IPS-18c (cell line): Measurements from ENCODE around the gene ADGRV1.
"Not testable (repeated sequence)": the region's sequence is repeated elsewhere in the genome, so short reads cannot be mapped to it uniquely, and the experiment has no call there.

Source experiments
- H3K4me3 ChIP-seq: 2 replicates; pipeline ENCODE4 v1.7.0; 2013; ENCODE audit warnings: low read depth, mild to moderate bottlenecking, low read length, moderate library complexity; ENCODE audit not compliant: insufficient read depth
- H3K9me3 ChIP-seq: one replicate; pipeline ENCODE4 v1.6.1; 2013; ENCODE audit warnings: mild to moderate bottlenecking, low read length, moderate library complexity; ENCODE audit not compliant: control insufficient read depth, insufficient read depth

ADGRV1 gene

DNA sequence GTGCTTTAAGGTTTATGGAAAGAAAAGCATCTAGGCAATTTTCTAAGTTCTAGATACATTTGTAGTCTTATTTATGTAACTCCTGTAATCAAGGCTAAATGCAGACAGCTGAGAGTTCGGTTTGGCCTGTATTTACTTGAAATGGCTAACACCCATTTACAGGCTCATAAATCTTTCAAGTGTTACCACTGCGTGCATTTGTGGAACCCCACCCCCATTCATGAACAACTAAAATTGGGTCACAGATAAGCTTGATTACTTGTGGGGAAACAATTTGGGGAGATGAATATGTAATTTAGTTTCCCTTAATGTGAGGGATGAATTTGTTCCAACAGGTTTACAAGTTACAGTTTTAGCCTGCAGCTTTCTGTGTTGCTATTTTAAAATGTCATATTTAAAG lies 463.9 kb downstream of the ADGRV1 start:
- H3K4me3 ChIP-seq = no peak overlapping the region
- H3K9me3 ChIP-seq = no peaks in the 10 kb centered on the region

DNA sequence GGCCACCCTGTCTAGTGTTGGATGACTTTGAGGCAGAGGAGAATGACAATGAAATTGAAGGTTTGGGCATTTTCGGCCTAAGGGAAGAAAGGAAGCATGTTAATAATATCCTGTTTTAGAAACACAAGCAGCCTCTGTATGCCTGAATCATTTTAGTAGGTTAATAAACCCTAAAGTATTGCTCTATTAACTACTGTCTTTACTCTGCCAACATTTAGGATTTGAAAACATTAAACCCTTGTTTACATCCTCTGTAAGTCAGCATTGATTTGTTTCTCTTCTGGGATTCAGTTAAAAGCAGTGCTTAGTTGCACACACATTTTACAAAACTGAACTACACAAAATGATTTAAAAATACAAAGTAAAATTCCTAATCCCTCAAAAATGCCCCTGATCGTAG lies 465.6 kb downstream of the ADGRV1 start:
- H3K9me3 ChIP-seq = no peaks in the 10 kb centered on the region
- no peak overlapping the region for H3K4me3 ChIP-seq

DNA sequence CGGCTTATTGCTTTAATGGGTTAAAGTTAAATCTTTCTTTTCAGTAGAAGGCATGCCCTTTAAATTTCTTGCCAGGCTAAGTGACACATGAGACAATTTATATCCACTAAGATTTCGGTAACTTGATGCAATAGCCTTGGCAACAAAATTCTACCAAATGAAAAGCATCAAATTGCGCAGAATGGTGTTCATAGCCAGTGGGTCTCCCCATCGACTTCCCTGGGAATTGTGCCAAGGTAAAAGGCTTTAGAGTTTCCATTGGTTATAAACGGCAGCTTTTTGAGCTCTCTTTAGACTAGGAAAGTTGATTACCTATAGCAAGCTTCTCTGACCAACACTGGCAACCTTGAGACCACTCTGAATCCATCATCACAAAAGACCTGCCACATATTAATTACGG lies 466.1 kb downstream of the ADGRV1 start:
- Histone ChIP-seq H3K9me3 (no peaks in the 10 kb centered on the region), H3K4me3 (no peak overlapping the region)

DNA sequence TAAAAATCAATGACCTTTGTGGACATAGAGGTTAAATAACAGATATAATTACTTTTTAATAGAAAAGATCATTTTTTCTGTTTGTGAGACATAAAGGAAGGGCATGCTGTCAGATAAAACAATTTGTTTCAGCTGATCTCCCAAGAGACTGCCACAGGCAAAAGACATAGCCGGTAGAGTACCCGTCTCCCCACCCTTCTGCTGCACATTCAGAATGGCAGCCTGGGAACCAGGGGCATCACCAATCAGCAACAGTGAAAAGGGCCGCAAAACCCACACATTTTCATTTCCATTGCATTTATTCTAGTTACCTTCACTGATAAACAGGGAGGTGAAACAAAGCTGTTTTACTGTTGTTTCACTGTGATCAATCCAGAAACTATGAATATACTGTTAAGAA lies 466.9 kb downstream of the ADGRV1 start:
- H3K9me3 ChIP-seq = no peaks in the 10 kb centered on the region
- H3K4me3 ChIP-seq = no peak overlapping the region

DNA sequence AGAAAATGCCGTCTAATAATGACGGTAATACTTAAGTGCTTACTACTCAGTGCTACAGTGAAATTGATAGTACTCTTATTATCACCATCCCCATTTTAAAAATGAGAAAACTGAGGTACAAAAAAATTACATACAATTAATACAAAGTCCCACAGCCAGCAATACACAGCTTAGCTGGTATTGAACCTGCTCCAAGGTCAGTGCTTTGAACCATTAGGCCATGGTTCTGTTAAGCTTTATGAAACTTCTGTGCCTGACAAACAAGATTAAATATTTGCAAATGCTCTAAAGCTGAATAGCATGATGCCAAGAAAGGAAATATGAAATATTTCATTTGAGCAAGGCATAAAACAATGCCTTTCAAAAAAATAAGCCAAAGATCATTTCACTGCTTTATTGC lies 467.4 kb downstream of the ADGRV1 start:
- Histone ChIP-seq H3K9me3 (no peaks in the 10 kb centered on the region), H3K4me3 (no peak overlapping the region)

DNA sequence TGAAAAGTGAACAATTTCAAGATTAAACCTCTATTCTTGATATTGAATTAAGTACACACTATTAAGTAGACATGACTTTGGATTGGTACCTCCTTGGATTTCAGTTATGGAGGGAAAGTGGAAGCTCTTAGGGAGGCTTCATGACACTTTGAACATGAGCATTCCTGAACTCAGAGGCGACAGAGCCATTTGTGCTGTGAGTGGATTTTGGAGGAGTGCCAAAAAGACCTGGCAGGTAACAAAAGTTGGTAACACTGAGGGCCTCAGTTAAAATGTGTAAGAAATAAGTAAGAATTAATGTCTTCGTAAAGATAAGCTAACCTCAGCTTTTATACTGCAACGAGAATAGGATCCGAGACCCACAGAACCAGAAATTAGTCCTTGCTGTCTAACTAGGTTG lies 467.9 kb downstream of the ADGRV1 start:
- Histone ChIP-seq H3K4me3 (no peak overlapping the region), H3K9me3 (no peaks in the 10 kb centered on the region)

DNA sequence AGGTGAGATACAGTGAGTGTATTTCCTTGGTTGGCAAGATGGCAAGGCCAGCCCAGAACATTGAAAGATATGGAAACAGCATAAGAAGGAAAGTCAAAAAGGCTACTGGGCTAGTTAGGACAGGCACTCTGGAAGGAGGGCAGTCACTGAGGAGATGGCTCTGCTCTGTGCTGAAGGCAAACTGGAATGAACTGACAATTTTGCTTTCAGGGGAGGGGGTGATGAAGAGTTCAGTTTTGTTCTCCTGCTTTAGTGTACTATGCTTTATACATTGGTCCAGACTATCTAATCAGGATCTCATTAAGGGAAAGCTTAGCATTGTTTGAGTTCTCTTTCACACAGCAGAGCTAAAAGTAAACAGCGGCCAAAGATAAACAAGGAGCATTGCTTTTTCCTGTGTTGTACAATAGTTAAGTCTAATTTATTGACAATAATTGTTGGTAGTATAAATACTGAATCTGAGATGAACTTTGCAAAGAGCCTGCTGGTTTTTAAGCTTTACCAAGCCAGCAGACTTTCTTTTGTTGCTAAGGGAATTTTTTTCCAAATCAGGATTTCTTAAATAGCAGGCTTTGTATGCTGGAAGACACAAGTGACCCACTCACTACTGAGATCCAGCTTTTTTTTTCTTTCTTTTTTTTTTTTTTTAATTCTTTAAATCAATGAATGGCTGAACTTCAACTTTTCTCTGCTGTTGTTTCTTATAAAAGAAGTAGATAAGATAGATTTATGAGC lies 469.0 kb downstream of the ADGRV1 start:
- Histone ChIP-seq H3K9me3 (no peaks in the 10 kb centered on the region), H3K4me3 (no peak overlapping the region)

DNA sequence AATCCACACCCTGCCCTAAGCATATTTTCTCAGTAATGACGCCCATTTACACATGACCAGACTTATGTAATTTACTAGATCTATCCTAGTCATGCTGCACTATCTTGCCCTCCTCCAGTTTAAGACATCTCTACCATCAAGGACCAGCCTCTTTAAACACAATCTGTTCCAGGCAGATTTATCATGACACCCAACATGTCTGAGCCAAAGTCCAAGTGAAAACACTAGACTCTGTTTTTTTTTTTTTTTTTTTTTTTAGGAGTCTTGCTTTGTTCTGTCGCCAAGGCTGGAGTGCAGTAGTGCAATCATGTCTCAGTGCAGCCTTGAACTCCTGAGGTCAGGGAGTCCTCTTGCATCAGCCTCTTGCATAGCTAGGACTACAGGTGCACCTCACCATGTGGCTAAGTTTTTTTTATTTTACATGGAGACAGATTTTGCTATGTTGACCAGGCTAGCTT lies 469.9 kb downstream of the ADGRV1 start:
- H3K4me3 ChIP-seq = no peak overlapping the region
- H3K9me3 ChIP-seq = no peaks in the 10 kb centered on the region

DNA sequence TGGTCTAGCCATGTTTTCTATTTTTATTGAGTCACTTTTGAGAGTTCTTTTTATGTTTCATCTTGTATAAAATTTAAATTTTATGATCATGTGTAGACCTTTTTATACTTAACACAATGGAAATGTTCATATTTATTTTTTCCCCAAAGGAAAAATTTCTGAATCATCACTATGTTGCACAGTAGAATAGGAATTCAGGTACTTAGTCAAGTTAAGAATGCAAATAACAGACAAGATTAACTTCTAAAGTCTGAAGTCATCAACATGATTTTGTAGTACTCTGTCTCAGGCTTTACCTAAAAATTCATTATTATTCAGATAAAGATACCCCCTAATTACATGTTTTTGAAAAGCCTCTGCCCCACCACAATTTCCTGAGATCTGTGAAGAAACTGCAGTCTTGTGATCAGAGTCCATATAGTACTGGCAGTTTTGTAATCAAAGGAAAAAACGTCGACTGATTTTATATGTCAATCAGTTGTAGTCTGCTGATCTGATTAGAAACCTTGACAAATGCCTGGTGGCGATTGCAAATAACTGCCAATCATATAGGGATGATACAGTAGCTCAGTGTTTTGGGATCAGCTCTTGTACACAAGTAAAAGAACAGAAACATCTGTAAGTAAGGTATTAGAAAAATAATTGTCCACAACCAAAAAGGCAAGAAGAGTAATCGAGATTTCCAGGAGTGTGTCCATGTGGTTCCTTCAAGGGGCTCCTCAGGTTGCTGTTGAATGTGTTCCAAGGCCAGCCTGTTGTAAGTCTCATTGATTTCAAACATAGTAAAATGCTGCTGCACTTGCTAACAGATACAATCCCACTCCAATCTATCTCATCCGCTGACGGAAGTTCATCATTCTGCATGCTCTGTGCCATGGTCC lies 472.2 kb downstream of the ADGRV1 start:
- no peak overlapping the region for H3K4me3 ChIP-seq

DNA sequence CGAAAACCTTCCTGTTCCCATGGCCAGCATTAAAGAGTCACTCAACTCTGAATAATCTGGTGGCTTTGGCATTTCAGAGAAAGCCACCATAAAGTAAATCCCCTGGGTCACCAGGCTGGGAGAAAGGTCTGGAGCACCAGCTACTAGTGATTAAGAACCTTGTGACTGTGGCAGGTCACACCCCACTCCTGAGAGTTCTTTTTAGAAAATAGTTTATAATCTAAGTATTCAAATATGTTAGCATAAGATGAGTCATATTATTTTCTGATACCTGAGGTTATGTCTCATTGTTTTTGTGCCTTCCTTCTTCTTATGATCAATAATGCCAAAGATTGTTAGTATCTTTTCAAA lies 472.8 kb downstream of the ADGRV1 start:
- H3K9me3 ChIP-seq = no peaks in the 10 kb centered on the region
- no peak overlapping the region for H3K4me3 ChIP-seq

More for the DNA sequence above, 472.2 kb downstream of the ADGRV1 start:
- no peaks in the 10 kb centered on the region for H3K9me3 ChIP-seq

DNA sequence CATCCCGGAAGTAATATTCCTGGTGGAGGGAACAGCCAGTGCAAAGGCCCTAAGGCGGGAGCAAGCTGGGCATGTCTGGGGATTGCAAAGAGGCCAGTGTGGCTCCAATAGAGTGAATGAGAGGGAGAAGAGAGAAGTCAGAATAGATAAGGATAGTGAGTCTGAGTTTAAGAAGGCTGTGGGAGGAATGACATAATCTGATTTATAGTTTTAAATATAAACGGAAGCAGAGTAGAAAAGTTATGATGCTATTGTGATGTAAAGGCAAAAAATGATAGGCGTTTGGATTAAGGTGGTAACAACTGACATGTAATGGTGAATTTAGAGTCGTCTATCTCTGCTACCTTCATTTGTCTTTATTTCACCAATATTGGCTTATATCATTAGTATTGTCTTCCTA lies 473.5 kb downstream of the ADGRV1 start:
- H3K9me3 ChIP-seq = no peaks in the 10 kb centered on the region
- H3K4me3 ChIP-seq = no peak overlapping the region

DNA sequence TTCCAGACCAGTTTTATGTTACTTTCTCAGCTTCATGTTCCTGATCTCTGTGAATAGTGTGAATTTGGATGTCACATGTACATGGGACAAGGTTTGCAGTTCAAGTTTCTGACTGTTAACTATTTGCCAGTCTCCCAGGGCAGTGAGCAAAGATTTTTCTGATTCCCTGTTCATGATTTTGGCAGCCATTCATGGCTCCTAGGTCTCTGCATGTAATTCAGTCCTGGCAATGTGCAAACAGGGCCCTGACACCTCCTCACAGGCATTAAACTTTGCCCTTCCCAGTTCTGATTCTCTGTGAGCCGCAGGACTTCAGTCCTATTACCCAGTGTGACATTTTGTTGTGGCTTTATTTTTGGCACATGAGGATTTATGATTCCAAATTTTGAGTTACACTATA lies 474.8 kb downstream of the ADGRV1 start:
- no peak overlapping the region for H3K4me3 ChIP-seq

DNA sequence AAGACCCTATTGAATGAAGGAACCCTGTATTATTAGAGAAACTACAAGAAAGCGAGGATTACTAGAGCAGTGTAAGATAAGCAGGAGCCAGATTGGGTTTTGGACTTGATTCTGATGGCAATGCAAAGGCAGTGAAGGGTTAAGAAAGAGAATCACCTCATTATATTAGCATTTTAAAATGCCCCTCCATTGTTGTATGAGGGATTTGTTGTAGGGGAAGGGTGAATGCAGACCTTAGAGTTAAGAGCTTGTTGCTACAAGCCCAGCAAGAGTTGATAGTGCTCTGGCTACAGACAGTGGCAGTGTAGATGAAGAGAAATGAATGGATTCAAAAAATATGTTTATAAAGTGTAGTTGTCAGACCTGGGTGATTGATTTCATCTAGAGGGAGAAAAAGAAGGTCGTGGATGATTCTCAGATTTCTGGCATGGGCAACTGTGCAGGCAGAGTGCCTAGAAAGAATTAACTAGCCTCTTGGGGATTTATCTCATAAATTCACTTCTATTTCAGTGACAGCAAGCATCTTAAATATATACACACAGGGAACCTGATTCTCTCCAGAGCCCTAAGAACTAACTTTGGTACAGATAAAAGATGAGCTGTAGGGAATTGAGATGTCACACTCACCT lies 479.7 kb downstream of the ADGRV1 start:
- H3K4me3 ChIP-seq = no peak overlapping the region
- H3K9me3 ChIP-seq = no peaks in the 10 kb centered on the region

More for the DNA sequence above, 474.8 kb downstream of the ADGRV1 start:
- H3K9me3 ChIP-seq = no peaks in the 10 kb centered on the region

DNA sequence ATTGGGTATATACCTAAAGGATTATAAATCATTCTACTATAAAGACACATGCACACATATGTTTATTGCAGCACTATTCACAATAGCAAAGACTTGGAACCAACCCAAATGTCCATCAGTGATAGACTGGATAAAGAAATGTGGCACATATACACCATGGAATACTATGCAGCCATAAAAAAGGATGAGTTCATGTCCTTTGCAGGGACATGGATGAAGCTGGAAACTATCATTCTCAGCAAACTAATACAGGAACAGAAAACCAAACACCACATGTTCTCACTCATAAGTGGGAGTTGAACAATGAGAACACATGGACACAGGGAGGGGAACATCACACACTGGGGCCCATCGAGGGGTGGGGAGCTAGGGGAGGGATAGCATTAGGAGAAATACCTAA lies 482.5 kb downstream of the ADGRV1 start:
- not testable (repeated sequence) for H3K4me3 ChIP-seq, H3K9me3 ChIP-seq

DNA sequence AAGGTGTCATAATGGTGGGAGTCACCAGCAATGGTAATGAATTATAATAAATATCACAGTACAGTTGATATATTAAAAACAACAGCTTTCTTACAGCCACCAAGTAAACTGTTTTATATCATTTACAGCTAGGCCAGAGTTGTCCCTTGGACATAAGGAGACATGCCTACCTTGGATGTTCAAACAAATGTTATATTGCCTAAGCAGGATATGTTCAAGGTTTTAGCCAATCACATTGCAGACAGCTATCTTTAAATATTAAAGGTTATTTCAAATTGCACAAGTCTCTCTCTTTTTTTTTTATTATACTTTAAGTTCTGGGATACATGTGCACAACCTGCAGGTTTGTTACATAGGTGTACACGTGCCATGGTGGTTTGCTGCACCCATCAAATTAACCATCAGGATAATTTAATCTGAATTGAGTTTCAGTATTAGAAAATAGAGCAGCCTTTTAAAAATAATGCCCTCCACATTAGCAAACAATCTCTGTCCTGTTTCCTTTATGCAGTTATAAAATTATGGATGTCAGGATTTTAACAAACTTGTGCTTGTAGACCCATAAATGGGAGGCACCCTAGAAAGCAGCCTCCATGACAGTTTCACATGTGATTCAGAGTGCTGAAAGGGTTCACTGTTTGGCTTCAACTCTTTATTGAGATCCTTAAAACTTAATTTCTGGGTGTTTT lies 483.8 kb downstream of the ADGRV1 start:
- no peaks in the 10 kb centered on the region for H3K9me3 ChIP-seq
- no peak overlapping the region for H3K4me3 ChIP-seq

DNA sequence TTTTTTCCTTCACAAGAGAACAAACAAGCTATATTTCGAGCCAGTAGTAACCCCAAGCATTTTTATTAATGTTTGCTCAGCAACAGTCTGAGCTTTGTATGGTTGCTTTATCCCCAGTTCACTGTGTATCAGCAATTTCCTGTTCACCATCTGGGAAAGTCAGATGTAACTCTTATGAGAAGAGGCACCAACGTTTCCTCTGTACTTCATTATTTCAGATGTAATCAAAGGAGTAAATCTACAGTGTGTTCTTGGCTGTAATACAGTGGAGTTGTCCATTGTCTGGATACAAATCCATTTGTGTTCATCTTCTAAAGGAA lies 484.3 kb downstream of the ADGRV1 start:
- H3K9me3 ChIP-seq = no peaks in the 10 kb centered on the region

DNA sequence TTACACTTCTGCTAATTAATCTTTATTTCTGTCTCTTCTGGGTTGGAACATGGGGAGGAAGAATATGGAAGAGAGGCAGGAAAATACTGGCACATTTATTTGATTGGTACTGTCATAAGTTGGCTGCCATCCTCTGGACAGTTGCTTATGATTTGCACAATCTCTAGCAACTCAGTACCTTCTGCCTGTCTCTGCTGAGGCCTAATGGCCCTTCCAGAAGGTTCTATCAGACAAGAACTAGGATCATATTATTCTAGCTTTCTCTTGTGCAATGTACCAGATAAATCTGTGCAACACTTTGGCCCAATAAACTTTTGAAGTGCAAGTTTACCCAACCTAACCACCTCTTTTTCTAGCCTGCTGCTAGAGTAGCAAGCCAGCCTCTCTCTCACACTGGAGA lies 489.5 kb downstream of the ADGRV1 start:
- Histone ChIP-seq H3K9me3 (no peaks in the 10 kb centered on the region), H3K4me3 (no peak overlapping the region)

More for the DNA sequence above, 484.3 kb downstream of the ADGRV1 start:
- no peak overlapping the region for H3K4me3 ChIP-seq
